22Rv1 (cell line): ENCODE measurements around the gene ATP13A2.

Experiments used
- CTCF ChIP-seq: fragments of 450-650 bp; IDR thresholded peaks from 2 replicates; pipeline ENCODE4 v1.5.1; 2017; ENCODE audit warnings: mild to moderate bottlenecking
- ZFX ChIP-seq: fragments of 450-650 bp; IDR thresholded peaks from 2 replicates; pipeline ENCODE4 v1.6.1; 2017; ENCODE audit warnings: antibody characterized with exemption, borderline replicate concordance

DNA sequence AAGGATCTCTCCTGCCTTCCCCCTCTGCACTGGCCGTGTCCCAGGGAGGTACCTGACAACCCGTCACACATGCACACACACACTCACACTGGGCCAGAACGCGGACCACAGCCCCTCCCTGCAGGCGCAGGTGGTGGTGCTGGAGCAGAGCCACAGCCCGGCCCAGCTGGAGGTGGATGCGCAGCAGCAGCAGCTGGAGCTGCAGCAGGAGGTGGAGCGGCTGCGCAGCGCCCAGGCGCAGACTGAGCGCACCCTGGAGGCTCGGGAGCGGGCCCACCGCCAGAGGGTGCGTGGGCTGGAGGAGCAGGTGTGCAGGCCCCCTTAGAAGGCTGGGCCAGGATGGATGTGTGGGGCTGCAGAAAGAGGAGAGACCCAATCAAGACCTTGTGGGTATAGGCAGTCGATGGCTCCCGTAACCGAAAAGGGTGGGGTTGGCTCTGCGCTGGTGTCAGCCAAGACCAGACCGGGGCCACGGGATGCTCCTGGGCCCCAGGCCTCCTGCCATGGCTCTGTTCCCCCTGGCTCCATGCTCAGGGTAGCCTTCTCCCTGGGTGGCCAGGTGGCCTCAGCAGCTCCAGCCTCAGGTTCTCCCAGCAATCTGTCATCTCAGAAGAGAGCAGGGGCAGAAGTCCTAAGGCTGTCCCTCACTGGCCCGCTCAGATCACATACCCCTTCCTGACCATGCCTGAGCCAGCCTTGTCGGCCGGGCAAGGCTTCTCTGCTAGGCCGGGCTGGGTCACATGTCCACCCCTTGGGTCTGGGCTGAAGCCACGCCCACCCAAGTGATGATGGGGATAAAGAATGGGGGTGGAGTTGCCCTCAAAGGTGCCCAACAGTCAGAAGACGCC, 40.2 kb downstream of the ATP13A2 start:
- TF ChIP-seq CTCF, result no peak
- no peak for TF ChIP-seq ZFX
